B cell (primary cell): Measurements from ENCODE around the gene CSNK2A2.

Experiments
- CTCF ChIP-seq: fragments of 200-600 bp; IDR thresholded peaks from one replicate; pipeline ENCODE4 v1.8.0; 2022; ENCODE audit warnings: antibody characterized with exemption, mild to moderate bottlenecking
- EZH2 ChIP-seq: IDR thresholded peaks from 2 replicates; pipeline ENCODE4 v1.6.1; 2012; ENCODE audit warnings: borderline replicate concordance, low read depth, mild to moderate bottlenecking, moderate library complexity, low read length; ENCODE audit not compliant: insufficient read depth, poor library complexity, severe bottlenecking

GRCh38 chr16:58225965-58226602, 28.2 kb upstream of the CSNK2A2 start:
- no peak for TF ChIP-seq CTCF
- no peak for TF ChIP-seq EZH2
